GM12878 (cell line): ENCODE results near the gene OLFML2B.

Source experiments
- BRCA1 ChIP-seq: IDR thresholded peaks from 2 replicates; pipeline ENCODE4 v1.6.1; 2011; ENCODE audit warnings: low read depth, low read length, improper control_type of control experiment
- EZH2 ChIP-seq: IDR thresholded peaks from 2 replicates; pipeline ENCODE4 v1.6.1; 2012; ENCODE audit warnings: low read depth, mild to moderate bottlenecking, control low read depth, inconsistent platforms, low read length, borderline replicate concordance; ENCODE audit not compliant: control insufficient read depth
- FOS ChIP-seq: IDR thresholded peaks from 3 replicates; pipeline ENCODE4 v1.6.1; 2011; ENCODE audit warnings: borderline replicate concordance; ENCODE audit not compliant: insufficient read length; ENCODE audit errors: extremely low read depth
- GABPA ChIP-seq: IDR thresholded peaks from 2 replicates; pipeline ENCODE4 v1.6.1; 2014; ENCODE audit warnings: antibody characterized with exemption, low read depth, mild to moderate bottlenecking, inconsistent platforms
- JUND ChIP-seq: IDR thresholded peaks from 2 replicates; pipeline ENCODE4 v1.6.1; 2012; ENCODE audit warnings: low read depth, mild to moderate bottlenecking, low read length, improper control_type of control experiment, moderate library complexity
- POLR2A ChIP-seq: IDR thresholded peaks from 2 replicates; pipeline ENCODE4 v1.6.1; 2011; ENCODE audit warnings: low read depth, mild to moderate bottlenecking, low read length
- RELA ChIP-seq: fragments of 450-650 bp; IDR thresholded peaks from 2 replicates; pipeline ENCODE4 v1.8.0; 2014; ENCODE audit warnings: borderline replicate concordance; ENCODE audit not compliant: partially characterized antibody

- TF ChIP-seq JUND (no peak), GABPA (no peak), EZH2 (no peak), BRCA1 (no peak), RELA (no peak), POLR2A (no peak), FOS (no peak)
Observed at GRCh38 chr1:161970633-161971032, 53.0 kb downstream of the OLFML2B start.
